Dermis microvascular lymphatic vessel endothelial cell (primary cell): ENCODE results near the gene EARS2. TPM values are rescaled to one million over a fixed set of nuclear protein-coding genes. Genes with fewer than 3 reads are reported as not detected.
A peak's percentile ranks its signal among the peaks of the same experiment; 100 is the strongest.
"Not testable (repeated sequence)": the region's sequence is repeated elsewhere in the genome, so short reads cannot be mapped to it uniquely, and the experiment has no call there.

ENCODE experiments used
- DNase-seq, 2 donors: peaks; one replicate each; pipeline versions ENCODE4 v3.0.0 to v3.0.0-alpha.2; 2010; ENCODE audit warnings: low read depth in 2 of 2
- total RNA-seq: library from RNA; depleted of rRNA; stranded (reverse); fragments of >200 nt; gene quantifications from 2 replicates; pipeline ENCODE4 v1.2.1, GENCODE V29; 2014

The EARS2 gene
- total RNA-seq, 1 donor from 2014 or later: 15.4 TPM

DNA sequence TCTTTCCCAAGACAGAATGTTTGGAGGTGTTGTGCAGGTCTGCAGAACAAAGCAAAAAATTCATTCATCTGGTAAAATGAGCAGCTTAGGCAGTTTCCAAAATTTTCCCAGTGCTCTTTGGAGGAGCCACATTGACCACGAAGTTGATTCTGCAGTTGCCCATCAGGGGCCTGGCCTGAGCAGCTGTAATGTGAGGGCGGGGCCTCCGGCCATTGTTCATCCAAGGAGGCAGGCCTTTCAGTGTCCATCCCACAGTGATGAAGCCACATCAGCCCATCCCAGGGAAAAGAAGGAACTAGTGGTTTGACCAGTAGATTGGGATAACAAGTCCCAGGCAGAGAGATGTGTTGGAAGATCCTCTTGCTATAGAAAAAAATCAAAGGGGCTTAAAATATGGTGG is 10.5 kb upstream of the EARS2 start:
- DNase-seq: no peak

DNA sequence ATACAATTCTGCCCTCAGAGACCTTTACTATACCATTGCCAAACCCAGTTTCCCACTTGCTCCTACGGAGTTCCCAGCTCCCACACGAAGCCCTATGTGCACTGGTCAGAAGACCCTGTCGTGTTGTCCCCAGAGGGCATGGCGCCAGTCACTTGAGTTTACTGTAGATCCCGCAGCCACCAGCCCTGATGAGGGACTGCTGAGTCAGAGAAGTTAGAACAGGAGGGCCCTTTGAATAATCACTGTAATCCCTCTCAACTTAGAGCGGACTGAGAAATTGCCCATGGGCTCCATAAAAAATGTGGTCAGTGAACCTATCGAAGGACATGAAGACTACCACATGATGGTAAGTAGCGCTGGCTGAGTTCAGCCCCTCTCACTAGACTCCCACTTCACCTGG is 9.6 kb upstream of the EARS2 start:
- no peak for DNase-seq

DNA sequence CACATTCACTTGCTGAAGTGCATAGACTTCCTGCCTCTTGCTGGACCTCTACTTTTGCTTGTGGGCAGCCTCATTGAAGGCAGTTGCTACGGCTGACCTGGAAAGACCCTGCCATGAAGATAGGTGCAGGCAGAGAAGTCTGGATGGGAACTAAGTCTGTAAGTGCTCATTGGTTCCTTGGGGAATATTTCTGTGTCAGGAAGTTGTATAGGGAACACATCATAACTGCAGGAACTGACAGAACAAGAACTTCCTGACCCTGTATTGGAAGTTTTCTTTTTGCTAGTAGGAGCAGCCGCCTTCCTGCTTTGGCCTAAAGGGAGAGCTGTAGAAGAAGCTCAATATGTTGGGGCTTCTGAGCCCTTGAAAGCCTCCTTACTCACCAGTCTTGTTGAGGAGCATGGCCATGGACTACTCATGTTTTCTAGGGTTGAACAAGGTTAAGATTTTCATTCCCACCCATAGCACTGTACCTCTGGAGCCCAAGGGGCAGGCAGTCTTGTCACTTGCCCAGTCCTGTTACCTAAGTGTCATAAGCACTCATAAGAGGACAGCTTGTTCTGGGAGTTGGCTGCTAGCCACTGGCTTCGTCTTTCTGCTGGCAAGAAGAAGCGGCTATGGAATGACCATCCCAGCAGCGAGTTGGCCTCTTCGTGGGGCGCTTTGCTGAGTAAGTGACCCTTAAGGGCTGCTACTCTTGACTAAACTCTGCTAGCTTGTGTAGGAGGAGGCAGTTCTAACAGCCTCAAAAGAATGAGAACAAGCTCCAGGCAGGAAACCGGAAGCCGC is 7.6 kb upstream of the EARS2 start:
- DNase-seq: peak in 1 of 2 donors; percentile 18

DNA sequence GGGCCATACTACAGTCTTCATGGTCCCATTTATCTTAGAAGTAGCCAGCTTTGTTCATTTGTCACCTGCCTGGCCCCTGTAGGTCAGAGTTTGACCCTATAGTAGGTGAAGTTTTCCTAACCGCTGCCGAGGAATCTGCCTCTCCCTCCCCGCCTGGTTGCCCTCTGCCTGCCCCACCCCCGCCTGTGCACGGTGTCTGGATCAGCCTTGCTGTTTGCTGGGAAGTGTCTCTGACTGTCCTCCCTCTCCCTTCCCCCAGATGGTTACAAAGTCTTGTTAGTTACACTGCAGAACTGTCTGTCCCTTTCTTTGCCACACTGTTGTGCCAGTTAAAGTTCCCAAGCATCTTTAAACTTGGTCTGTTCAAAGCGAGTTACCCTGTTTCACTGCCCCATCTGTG is 6.0 kb upstream of the EARS2 start:
- DNase-seq: no peak

DNA sequence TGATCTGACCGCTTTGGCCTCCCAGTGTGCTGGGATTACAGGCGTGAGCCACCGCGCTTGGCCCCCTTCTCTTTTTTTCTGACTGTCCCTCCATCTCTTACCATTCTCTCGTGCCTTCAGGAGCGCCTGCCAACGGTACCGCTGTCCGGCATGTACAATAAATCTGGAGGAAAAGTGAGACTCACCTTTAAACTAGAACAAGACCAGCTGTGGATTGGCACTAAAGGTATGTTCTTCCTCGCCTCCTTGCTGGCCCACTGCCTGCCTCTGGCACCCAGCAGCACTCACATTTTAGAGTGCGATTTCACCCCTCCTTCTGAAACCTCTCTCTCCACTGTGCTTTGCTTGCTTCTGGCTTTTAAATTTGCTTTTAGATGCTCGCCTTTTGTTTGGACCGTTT is 5.4 kb upstream of the EARS2 start:
- DNase-seq: no peak

DNA sequence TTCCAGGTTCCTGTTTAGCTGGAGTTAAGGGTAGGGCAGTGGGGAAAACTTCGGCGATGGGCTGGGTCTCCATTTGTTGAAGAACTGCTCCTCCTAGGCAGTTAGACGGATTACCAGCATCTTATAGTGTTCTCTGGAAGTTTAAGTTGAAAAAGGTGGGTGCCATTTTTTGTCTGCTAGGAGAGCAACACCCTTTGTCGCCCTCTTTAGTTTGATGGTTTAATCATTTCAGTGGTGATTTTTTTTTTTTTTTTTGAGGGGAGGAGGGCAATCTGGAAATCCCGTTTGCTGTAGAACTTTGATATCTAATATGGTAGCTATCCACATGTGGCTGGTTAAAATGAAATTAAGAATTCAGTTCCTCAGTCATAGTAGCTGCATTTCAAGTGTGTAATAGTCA is 4.4 kb upstream of the EARS2 start:
- no peak for DNase-seq

DNA sequence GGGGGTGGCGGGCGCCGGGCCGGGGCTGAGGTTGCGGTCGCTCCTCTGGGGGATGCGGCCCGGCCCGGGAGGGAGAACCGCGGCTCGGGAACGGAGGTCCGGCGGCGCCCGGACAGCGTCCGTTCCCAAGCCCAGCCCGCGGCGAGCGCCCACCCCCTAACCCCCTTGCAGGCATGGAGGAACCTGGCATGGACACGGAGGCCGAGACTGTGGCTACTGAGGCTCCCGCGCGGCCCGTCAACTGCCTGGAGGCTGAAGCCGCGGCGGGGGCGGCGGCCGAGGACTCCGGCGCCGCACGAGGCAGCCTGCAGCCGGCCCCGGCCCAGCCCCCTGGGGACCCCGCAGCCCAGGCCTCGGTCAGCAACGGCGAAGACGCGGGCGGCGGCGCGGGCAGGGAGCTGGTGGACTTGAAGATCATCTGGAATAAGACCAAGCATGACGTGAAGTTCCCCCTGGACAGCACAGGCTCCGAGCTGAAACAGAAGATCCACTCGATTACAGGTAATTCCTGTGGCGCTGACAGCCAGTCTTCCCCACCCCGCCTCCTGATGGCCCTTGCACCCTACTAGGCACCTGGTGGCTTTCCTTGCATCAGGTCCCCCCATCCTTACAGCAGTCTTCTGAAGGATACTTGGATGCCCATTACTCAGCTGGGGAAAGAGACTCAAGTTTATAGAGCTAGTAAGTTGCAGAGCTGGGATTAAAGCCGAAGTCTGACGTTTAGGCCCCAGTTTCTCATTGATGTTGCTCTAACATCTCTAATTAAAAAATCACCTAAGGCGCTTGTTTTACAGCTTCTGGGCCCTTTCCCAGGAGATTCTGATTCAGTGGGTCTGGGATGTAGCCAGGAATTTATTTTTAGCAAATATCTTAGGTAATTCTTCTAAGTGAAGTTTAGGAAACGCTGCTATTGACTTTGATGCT is 891 bp upstream of the EARS2 start:
- peak in 1 of 2 donors; percentile 49 for DNase-seq

DNA sequence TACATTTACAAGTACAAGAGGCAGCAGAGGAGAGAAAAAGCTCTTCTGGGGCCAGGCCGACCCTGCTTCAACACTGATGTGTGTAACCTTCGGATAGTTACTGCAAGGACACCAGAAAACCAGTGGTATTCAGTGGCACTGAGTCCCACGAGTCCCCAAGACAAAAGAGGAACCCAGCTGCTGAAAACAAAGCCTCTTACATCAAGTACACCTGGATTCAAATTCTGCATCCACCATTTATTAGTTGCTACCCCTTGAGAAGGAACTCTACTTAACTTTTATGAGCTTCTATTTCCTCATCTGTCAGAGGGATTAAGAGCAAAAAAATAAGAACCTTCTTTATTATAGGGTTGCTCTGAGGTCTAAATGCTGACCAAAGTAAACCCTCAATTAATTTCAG is 2.6 kb downstream of the EARS2 start:
- DNase-seq: no peak

DNA sequence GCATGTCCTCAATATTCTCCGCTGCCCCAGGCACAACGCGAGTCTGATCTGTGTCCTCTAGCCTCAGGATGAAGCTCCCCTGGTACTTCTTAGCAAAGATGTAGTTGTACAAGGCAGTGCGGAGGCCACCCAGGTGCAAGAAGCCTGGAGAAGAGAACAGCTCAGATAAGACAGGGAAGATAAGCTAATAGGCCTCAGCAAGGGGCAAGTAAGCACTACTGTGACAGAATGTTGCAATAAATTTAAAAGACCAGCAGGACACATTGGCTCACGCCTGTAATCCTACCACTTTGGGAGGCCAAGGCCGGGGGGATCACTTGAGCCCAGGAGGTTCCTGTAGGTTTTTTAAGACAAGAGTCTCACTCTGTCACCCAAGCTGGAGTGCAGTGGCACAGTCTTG is 5.0 kb downstream of the EARS2 start:
- DNase-seq: no peak

DNA sequence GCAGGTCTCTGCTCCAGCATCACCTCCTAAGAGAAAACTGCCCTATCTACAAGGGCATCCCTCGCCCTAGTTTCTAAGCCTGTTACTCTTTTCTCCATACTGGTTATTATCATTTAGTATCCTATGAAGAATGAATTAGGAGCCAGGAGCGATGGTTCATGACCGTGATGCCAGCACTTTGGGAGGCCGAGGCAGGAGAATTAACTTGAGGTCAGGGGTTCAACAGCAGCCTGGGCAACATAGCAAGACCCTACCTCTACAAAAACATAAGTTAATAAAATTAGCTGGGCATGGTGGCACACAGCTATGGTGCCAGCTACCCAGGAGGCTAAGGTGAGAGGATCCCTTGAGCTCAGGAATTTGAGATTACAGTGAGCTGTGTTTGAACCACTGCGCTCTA is 7.2 kb downstream of the EARS2 start:
- no peak for DNase-seq

DNA sequence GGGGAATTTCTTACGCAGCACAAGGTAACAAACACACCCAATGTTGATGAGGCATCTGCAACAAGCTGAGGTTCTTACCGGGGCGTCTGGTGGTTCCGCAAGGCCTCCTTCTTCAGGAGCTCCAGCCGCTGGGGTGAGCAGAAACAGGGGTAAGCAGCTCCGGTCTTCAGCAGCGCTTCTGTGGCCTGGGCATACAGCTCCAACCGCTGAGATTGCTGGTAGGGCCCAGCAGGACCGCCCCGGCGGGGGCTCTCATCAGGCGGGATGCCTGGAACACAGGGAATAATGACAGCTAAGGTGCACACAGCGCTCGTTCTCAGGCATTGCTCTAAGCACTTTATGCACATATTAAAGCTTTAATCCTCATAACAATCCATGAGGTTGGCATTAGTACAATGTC is 12.7 kb downstream of the EARS2 start:
- no peak for DNase-seq

DNA sequence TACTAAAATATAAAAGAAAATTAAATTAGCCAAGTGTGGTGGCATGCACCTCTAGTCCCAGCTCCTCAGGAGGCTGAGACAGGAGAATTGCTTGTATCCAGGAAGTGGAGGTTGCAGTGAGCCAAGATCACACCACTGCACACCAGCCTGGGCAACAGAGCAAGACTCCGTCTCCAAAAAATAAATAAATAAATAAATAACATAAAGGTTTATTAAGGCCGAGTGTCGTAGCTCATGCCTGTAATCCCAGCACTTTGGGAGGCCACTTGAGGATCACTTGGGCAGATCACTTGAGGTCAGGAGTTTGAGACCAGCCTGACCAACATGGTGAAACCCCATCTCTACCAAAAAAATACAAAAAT is 16.4 kb downstream of the EARS2 start:
- DNase-seq: not testable (repeated sequence)

DNA sequence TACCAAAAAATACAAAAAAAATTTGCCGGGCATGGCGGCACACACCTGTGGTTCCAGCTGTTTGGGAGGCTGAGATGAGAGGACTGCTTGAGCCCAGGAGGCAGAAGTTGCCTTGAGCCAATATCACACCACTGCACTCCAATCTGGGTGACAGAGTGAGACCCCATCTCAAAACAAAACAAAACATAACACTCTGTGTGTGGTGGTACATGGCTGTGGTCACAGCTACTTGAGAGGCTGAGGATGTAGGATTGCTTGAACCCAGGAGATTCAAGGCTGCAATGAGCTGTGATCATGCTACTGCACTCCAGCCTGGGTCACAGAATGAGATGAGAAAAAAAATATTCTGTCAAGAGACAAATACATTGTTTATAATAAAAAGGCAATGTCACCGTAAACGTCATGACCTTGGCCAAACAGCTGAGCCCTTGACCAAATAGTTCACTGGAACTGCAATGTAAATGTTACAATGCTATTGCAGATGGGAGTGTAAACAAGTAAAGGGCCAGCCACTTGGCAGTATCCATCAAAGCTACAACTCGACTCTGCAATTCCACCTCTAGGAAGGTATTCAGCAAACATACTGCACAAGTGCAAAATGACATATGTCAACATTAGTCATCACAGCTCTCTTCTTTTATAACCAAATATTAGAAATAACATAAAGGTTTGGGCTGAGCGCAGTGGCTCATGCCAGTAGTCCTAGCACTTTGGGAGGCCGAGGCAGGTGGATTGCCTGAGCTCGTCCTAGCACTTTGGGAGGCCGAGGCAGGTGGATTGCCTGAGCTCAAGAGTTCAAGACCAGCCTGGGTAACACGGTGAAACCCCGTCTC is 16.9 kb downstream of the EARS2 start:
- no peak for DNase-seq

DNA sequence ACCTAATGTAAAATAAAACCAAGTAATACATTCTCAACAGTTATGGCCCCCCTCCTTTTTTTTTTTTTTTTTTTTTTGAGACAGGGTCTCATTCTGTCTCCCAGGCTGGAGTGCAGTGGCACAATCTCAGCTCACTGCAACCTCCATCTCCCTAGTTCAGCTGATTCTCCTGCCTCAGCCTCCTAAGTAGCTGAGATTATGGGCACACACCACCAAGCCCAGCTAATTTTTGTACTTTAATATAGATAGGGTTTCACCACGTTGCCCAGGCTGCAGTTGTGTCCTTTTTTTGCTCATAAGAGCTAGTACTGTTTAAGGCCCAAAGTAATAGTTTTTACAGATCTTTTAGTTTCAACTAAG is 18.3 kb downstream of the EARS2 start:
- no peak for DNase-seq

DNA sequence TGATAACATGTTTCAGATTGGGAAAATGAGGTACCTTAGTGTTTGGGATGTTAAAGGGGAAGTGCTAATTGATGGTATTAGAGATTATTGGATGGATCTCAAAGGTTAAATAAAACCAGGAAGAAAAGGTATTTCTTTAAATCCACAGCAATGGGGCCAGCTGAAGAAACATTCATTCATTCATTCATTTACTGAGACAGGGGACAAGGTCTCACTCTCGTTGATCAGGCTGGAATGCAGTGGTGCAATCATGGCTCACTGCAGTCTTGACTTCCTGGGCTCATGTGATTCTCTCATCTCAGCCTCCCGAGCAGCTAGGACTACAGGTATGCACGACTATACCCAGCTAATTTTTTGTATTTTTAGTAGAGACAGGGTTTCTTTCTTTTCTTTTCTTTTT is 19.8 kb downstream of the EARS2 start:
- no peak for DNase-seq

DNA sequence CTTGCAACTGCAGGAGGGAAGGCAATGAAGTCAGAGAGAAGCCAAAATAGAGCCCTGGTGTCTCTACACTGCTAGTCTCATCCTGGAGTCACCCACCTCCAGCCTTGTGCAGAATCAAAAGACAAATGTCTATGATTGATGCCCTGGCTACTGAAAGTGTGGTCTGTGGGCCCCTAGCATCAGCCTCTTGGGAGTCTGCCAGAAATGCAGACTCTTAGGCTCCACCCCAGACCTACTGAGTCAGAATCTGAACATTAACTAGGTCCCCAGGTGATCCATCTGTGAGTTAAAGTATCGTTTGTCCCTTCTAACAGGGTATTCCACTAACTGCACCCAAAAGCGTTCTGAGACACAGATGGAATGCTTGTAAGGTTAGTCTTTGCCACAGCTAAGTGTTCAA is 21.2 kb downstream of the EARS2 start:
- no peak for DNase-seq

DNA sequence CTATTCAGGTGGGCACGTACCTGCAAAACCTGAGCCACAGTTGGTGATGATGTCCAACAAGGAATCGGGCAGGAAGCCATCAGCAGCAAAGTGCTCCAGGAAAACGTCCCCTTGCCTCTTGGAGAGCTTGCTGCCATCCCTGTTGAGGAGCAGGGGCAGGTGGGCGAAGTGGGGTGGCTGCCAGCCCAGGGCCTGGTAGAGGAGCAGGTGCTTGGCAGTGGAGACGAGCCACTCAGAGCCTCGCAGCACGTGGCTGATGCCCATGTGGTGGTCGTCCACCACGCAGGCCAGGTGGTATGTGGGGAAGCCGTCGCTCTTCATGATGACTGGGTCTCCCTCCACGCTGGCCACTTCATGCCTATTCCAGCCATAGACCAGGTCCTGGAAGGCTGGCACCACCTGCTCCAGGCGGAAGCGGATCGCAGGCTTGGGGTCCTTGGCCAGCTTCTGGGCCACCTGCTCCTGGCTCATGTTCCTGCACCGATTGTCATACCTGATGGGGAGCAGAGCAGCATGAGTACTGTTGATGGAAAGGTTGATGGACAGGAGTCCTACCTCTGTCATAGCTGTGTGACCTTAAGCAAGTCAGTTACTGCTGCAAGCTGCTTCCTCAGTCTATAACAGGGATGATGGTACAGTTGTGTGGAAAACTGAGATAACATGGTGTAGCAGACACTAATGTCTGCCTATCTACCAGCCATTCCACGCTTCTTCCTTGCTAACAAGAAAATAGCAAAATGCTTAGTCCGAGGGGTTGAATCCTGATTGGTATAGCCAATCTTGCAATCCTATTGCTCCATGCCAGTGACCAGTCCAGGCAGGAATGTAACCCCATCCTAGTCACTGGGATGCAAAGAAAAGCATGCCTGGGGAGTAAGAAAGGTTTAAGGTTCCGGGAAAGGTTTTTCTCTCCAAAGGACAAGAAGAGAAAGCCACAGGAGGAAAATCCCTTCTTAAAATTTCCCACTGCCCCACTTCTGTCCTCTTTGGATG is 22.0 kb downstream of the EARS2 start:
- DNase-seq: no peak

DNA sequence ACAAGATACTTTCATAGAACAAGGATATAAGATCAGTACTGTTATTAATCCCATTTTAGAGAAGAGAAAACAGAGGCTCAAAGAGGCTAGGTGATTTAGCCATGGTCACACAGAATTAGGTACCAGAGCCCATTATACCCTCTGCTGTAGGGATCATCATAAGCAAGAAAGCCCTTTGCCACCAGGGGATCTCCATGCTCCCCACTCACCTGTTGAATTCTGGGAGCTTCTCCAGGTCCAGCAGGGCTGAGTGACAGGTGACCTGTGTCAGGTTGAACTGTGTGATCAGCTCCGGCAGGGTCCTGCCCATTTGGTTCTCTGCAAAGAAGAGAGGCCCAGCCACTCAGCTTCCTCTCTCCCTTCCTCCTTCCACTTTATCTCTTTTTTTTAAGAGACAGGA is 24.7 kb downstream of the EARS2 start:
- DNase-seq: no peak

DNA sequence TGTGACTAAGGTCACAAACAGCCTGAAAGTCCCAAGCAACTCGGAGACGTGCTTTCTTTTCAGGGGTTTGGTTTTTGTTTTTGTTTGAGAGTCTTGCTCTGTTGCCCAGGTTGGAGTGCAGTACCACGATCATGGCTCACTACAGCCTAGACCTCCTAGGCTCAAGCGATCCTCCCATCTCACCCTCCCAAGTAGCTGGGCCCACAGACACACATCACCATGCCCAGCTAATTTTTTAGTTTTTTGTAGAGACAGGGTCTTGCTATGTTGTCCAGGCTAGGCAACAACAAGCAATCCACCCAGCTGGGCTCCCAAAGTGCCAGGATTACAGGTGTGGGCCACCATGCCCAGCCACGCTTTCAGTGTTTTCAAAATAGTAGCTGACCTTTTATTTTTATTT is 27.1 kb downstream of the EARS2 start:
- no peak for DNase-seq

DNA sequence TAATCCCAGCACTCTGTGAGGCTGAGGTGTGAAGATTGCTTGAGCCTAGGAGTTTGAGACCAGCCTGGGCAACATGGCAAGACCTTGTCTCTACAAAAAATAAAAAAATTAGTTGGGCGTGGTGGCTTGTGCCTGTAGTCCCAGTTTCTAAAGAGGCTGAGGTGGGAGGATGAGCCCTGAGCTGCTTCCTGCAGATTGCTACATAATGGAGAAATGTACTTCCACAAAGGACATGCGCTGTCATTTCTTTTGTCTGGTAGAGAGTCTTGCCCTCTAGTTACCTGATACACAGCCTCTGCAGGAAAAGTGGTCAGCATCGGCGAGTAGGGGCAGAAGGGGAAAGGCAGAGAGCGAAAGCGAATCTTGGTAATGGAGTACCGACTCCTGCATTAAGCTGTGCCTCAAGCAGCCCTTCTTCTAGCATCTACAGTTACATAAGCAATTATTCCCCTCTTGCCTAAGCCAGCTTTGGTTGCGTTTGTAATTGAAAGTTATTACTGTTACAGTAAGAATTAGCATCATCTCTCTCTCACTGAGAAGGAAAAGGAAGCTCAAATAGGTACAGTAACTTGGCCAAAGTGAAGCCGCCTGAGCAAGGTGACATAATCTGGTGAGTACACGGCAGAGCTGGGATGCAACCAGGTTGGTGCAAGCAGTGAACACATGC is 28.4 kb downstream of the EARS2 start:
- no peak for DNase-seq
